H7 (cell line): Measurements from ENCODE around the gene TSPAN18. TPM values are rescaled to one million over a fixed set of nuclear protein-coding genes. Genes with fewer than 3 reads are reported as not detected.

Experiments used
- DNase-seq: peaks from one replicate; pipeline ENCODE4 v3.0.0; 2012
- H3K27me3 ChIP-seq: 2 replicates; pipeline ENCODE4 v1.6.0; 2011; ENCODE audit warnings: mild to moderate bottlenecking, low read length; ENCODE audit not compliant: control insufficient read depth, insufficient read depth
- H3K36me3 ChIP-seq: replicated peaks from 2 replicates; pipeline ENCODE4 v1.5.1; 2011; ENCODE audit warnings: low read length; ENCODE audit not compliant: control insufficient read depth, insufficient read depth
- H3K4me3 ChIP-seq: 2 replicates; pipeline ENCODE4 v1.5.1; 2011; ENCODE audit warnings: low read depth, mild to moderate bottlenecking, control low read depth, low read length, moderate library complexity; ENCODE audit not compliant: insufficient read depth
- total RNA-seq: library from RNA; depleted of rRNA; stranded (reverse); fragments of >200 nt; shearing (Covaris generic); gene quantifications from 2 replicates; pipeline ENCODE4 v1.2.3, GENCODE V29; 2014

TSPAN18 gene
- total RNA-seq, 1 experiment from 2014 or later, result 25.7 TPM

DNA sequence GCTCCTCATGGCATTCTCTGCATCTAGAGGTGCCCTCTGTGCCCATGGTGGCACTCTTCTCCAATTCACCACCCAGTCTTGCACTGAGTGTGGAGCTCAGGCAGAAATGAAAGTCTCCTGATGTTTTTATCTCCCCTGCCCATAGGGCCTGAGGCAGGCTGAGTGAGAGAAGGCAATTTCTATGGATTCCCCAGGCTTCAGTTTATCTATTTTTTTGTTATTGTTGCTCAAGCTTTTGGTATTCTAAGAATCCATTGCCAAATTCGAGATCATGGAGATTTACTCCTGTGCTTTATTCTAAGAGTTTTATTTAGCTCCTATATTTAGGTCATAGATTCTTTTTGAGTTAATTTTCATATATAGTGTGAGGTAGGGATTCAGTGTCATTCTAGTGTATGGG, 40.7 kb downstream of the TSPAN18 start:
- Histone ChIP-seq H3K4me3 (no peak overlapping the region), H3K27me3 (no peaks in the 10 kb centered on the region), H3K36me3 (no peaks in the 10 kb centered on the region)
- DNase-seq, result no peak

DNA sequence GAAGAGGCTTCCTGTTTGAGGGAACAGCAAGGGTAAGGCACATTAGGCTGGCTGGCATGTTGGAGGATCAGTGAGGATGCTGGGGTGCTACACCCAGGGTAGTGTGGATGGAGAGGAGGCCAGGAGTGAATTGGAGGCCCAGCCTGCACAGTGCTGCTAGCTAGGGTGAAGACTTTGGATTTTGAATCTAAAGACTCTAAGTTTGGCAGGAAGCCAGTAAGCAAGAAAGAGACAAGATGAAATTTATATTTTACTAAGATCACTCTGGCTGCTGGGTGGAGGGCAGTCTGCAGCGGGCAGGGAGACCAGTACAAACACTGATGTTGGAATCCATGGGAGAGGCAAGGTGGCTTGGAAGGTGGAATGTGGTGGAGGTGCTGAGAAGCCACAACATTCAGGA, 43.6 kb downstream of the TSPAN18 start:
- H3K4me3 ChIP-seq, result no peak overlapping the region
- no peaks in the 10 kb centered on the region for H3K36me3 ChIP-seq
- DNase-seq, result no peak
- no peaks in the 10 kb centered on the region for H3K27me3 ChIP-seq

DNA sequence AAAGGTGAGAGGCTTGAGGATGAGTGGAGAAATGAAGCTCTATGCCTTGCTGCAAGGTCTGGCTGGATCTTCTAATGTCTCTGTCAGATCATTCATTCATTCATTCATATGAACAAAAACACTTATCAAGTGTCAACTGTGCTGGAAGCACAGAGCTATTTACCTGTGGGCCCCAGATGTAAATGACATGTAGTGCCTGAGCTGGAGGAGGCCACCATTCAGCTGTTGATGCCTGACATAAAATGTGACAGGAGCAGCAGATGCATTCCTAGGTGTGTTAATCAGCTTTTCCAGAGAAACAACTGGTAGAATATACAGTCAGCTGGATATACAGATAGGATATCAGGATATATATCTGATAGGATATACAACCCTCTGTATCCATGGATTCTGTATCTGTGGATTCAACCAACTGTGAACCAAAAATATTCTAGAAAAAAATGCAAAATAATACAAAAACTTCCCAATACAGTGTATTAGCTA, 44.5 kb downstream of the TSPAN18 start:
- Histone ChIP-seq H3K27me3 (no peaks in the 10 kb centered on the region), H3K4me3 (no peak overlapping the region), H3K36me3 (no peaks in the 10 kb centered on the region)
- no peak for DNase-seq

DNA sequence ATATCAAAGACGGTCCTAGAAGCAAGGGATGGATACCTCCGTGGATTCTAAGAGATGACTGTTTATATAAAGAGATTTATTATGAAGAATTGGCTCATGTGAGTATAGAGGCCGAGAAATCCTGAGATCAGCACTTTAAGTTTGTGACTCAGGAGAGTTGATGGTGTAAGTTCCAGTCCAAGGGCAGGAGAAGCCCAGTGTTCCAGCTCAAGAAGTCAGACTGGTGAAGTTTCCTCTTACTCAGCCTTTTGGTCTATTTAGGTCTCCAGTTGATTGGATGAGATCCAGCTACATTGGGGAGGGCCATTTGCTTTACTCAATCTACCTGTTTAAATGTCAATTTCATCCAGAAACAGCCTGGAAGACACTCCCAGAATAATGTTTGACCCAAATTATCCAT, 45.1 kb downstream of the TSPAN18 start:
- Histone ChIP-seq H3K36me3 (no peaks in the 10 kb centered on the region), H3K4me3 (no peak overlapping the region), H3K27me3 (no peaks in the 10 kb centered on the region)
- no peak for DNase-seq

DNA sequence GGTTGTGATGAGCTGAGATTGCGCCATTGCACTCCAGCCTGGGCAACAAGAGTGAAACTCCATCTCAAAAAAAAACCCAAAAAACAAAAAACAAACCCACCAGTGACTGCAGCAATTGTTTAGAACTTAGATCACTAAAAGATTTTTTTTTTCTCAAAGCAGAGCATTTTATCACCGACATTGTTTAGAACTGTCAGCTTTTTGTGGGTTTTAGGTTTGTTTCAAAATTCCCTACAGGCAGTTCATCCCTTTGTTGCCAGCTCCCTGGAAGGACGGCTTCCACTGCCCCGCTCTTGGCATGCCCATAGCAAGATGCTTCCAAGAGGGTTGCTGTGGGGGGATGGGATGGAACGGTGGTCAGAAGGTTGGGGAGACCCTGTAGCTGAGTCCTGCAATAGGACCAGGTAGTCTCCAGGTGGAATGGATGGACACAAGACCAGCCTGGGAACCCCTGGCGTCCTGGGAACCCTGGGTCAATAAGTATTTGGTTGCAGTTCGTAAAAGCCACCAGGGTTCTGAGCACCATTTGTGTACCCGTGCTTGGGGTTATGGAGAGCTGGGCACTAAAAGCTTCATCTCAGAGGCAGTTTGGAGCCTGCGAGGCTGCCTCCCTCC, 46.7 kb downstream of the TSPAN18 start:
- H3K4me3 ChIP-seq, result no peak overlapping the region
- no peaks in the 10 kb centered on the region for H3K36me3 ChIP-seq
- no peaks in the 10 kb centered on the region for H3K27me3 ChIP-seq
- no peak for DNase-seq

DNA sequence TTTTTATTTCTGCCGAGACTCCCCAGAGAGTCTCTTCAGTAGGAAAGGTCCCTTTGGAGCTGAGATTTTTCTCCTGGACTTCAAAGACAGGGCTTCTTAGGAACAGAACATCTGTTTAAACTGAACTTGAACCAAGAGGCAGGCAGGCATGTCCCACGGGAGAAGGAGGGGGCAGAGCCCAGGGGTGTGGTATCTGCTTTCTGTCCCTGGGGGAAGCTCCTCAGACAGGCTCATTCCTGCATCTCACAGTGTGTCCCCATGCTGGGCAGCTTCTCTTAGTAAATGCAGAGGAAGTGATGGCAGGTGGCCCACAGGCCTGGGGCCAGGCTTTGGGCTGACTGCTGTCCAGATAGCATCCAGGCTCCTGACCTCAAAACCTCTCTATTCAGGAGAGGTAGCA, 47.3 kb downstream of the TSPAN18 start:
- Histone ChIP-seq H3K4me3 (no peak overlapping the region), H3K27me3 (no peaks in the 10 kb centered on the region)
- DNase-seq, result peak; percentile 61

DNA sequence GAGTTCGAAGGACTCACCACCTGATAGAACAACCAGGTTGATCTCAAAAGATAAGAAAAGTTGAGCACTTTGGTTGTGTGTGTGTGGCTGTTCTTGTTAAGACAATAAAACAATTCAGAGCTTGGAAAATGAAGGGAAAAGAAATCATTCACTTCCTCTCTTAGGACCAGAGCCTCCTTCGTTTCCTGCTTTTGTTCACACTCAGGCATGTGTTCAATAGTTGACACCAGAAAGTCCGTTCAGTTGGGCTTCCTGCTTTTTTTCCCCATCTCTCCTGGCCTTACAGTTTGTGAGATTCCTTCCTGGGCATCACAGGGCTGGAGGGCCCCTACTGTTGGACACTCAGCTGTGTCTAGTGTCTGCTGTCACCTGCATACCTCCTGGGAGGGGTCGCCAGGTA, 48.0 kb downstream of the TSPAN18 start:
- DNase-seq, result peak; percentile 1
- Histone ChIP-seq H3K36me3 (no peaks in the 10 kb centered on the region; the same call in 1 of the 2 replicates), H3K4me3 (no peak overlapping the region), H3K27me3 (no peaks in the 10 kb centered on the region)

More for the DNA sequence above, 47.3 kb downstream of the TSPAN18 start:
- H3K36me3 ChIP-seq, result no peaks in the 10 kb centered on the region

DNA sequence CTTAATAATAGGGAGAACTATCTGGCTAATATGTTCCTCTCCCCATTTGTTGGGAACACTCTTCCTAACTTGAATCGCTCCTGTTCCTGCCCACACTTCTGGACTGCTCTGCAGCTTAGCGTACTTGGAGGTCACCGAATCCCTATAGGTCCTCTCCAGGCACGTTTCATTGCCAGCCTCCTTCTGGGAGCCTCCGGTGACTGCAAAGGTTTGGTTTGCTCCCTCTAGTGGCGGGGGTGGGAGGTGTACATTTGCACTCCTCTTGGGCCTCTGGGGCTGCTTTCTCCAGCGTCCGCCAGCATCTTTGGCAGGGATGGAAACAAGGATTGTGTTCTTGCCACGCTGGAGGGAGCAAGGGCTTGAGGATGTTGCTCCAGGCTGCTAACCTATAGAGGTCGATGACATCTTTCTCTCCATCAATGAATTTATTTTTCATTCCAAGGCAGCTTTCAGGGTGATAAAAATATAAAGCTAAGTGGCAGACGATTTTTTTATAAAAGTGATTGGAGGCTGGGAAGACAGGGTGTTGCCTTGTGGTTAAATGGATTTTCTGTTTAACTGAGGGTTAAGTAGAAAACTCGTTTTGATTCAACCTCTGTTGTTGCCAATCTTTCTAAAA, 48.7 kb downstream of the TSPAN18 start:
- Histone ChIP-seq H3K36me3 (no peaks in the 10 kb centered on the region; the same call in 1 of the 2 replicates), H3K27me3 (no peaks in the 10 kb centered on the region)
- peak; percentile 82 for DNase-seq

DNA sequence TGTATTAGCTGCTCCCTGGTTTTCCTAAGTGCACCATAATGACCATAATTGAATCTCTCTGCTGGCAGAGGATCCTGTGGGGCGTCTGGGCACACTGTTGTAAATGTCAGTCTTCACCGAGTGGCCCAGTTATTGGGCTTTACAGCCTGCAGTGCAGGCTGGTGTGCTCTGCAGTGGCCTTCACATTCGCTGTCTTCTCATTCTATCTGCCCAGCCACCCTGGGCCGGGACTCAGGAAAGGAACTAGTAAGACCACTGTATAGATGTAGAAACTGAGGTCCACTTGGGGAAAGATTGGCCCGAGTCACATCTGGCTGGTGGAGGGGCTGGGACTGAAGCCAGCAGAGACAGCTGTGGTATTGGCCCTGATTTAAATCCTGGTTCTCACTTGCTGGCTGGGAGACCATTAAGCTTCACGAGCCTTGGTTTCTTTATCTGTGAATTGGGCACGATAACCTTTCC, 49.3 kb downstream of the TSPAN18 start:
- Histone ChIP-seq H3K36me3 (no peaks in the 10 kb centered on the region; the same call in 1 of the 2 replicates), H3K4me3 (no peak overlapping the region), H3K27me3 (no peaks in the 10 kb centered on the region)
- DNase-seq, result peak; percentile 3

More for the DNA sequence above, 48.7 kb downstream of the TSPAN18 start:
- H3K4me3 ChIP-seq, result no peak overlapping the region

DNA sequence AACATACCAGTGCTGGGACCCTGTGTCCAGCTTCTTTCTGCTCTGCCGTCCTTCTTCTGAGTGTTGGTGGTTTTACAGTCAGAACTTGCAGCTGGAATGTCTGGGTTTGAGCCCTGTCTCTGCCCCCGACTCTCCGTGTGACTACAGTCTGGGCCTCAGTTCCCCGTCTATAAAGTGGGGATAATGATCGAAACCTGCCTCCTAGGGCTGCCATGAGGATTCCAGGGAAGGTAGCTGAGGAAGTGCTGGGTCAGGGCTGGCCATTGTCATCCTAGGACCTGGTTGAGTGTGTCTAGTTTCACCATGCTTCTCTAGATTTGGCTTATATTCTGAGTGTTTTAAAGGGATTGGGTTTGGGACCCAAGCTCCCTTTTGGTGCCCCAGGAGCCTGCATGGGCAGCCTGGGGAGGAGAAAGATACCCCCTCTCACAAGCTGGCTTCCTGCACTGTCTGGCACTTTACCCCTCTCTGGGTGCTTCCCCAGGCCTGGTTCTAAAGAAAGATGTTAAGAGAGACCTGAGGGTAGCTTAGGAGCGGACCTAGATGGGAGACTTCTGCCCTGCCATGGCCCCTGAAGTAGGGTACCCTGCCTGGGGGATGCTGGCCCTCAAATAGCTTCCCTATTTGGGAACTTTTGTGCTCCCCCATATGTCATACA, 49.9 kb downstream of the TSPAN18 start:
- H3K4me3 ChIP-seq, result no peak overlapping the region
- no peaks in the 10 kb centered on the region for H3K27me3 ChIP-seq
- no peaks in the 10 kb centered on the region; the same call in 1 of the 2 replicates for H3K36me3 ChIP-seq
- DNase-seq, result peak; percentile 4

DNA sequence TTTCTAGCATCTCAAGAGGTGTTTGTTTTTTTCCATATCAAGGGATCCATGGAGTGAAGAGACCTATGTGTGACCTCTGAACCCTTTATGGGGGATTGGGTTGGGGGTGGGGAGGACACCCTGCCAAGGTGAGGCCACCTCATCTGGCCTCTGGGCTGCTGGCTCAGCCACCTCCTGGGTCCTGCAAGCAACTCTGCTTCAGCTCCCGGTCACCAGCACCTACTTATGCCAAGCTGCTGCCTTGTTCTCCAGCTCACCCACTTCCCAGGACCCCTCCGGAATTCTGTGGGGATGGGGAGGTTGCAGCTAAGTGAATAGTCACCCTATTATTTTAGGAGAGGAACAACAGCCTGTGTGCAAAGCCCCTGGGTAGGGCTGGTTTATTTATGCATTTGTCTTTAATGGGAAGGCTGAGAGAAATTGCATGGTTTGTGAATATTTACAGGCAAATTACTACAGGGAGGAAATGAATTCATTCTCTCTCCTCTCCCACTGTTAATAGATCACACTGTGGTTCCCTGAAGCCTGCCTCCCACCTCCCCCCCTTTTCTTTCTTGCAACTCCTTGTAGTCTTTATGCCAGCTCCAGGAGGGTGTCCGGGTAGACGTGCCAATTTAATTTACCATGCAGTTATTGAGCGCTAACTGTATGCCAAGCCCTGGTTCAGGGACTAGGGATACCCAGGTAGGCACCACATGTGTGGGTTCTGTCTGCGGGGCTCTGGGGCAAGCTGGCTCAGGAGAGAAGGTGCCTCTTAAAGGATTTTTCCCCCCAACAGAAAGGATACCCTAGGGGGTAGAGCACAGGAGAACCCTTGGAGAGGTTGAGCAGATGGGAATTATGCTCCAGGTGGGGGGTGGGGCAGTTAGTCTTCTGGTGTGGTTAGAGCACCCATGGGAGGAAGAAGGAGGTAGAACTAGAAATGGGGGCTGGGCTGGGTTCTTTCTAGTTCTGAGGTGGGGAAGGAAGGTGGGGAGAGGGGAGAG, 50.7 kb downstream of the TSPAN18 start:
- DNase-seq, result no peak
- Histone ChIP-seq H3K36me3 (no peaks in the 10 kb centered on the region; the same call in 1 of the 2 replicates), H3K4me3 (no peak overlapping the region), H3K27me3 (no peaks in the 10 kb centered on the region)

DNA sequence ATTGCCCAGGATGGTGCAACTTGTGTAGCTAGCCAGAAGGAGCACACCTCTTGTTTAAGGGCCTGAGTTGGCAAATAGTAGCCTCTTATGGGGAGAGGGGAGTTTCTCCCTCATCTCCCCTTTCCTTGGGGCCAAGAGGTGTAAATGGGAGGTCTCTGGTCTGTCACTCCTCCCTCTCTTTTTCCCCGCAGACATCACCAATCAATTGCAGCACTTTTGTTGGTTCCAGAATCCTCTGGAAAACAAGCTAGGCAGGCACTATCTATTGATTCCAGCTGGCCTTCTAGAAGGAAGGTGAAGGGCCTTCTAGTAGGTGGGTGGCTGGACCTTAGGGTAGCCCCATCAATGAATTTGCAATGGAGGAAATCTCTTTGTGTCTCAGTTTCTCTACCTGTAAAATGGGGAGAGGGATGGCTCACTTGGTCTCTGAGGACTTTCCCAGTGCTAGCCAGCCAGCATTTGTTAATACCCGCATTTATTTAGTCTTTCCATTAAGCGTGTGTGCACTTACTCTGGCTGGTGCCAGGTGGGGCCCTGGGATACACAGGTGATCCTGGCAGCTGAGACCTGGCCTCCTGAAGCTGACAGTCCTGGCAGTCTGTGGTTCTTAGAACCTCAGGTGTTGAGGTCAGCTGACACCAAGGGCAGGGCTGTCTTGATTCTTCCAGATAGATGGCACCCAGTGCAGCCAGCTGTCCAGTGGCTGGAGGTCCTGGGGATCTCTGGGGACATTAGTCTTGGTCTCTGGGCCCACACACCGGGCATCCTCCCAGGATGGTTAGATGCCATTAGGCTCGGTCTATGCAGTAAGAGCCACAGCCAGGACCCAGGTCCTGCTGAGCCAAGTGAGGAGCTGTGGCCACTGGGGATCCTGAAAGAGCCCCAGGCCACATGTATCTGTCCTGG, 51.7 kb downstream of the TSPAN18 start:
- Histone ChIP-seq H3K4me3 (no peak overlapping the region), H3K27me3 (no peaks in the 10 kb centered on the region), H3K36me3 (no peaks in the 10 kb centered on the region; the same call in 1 of the 2 replicates)
- peak; percentile 38 for DNase-seq

DNA sequence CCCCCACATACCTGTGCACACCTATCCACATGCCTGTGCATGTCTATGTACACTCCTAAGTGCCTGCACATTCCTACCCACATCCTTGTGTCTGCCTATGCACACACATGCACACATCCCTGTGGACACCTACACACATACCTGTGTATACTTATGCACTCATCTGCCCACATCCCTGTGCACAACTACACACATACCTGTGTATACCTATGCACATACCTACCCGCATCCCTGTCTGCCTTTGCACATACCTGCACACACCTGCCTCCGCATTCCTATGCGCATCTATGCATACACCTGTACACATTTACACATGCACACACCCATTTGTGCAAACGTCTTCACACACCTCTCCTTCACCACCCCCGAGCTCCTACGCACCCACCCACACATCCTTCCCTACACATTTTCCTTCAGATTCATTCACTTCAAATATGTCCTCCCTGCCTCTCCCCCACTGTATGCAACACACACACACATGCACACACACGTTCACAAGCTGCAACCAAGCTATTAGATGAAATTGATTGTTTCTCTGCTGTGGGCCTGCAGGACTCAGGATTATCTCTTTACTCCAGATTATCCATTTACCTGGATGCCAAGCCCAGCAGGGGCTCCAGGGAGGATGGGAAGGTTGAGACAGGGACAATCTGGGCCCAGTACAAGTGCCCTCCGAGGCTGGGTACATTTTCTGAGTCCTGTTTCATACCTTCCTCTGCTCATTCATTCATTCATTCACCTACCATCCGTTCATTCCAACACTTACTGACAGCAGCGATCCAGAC, 53.2 kb downstream of the TSPAN18 start:
- H3K4me3 ChIP-seq, result no peak overlapping the region
- no peaks in the 10 kb centered on the region; the same call in 1 of the 2 replicates for H3K36me3 ChIP-seq
- DNase-seq, result peak; percentile 34
- H3K27me3 ChIP-seq, result no peaks in the 10 kb centered on the region
